KOPT-K1 (cell line): ENCODE data around the gene LSG1.

ENCODE experiments used
- H3K27ac ChIP-seq: fragments of 200-600 bp; sonication (generic); 2 replicates; pipeline ENCODE4 v1.5.1; 2016; ENCODE audit warnings: antibody characterized with exemption, mild to moderate bottlenecking, low read depth, low read length; ENCODE audit not compliant: poor library complexity, severe bottlenecking
- H3K36me3 ChIP-seq: fragments of 200-600 bp; sonication (generic); 2 replicates; pipeline ENCODE4 v1.5.1; 2017; ENCODE audit warnings: antibody characterized with exemption, mild to moderate bottlenecking, low read length, moderate library complexity; ENCODE audit not compliant: insufficient read depth
- H3K9me3 ChIP-seq: fragments of 200-600 bp; sonication (generic); 2 replicates; pipeline ENCODE4 v1.5.1; 2017; ENCODE audit warnings: antibody characterized with exemption, low read length, mild to moderate bottlenecking; ENCODE audit not compliant: insufficient read depth, poor library complexity, severe bottlenecking

The LSG1 gene

GRCh38 chr3:194671900-194672808, at the start of gene LSG1:
Gene LSG1, minus strand, starts transcription at chr3:194672191. Its CDS starts 29 bp downstream, at chr3:194672162.
- Histone ChIP-seq H3K9me3 (no peaks in the 10 kb centered on the region), H3K27ac (peak within 1 kb of the TSS; percentile 76), H3K36me3 (peaks cover 28% of the 10 kb centered on the region)

- Histone ChIP-seq H3K36me3 (no peaks in the 10 kb centered on the region), H3K9me3 (no peaks in the 10 kb centered on the region)
These were observed 48.1 kb upstream of the LSG1 start for GRCh38 chr3:194720048-194720447.

GRCh38 chr3:194718079-194718478, 46.1 kb upstream of the LSG1 start:
- Histone ChIP-seq H3K9me3 (no peaks in the 10 kb centered on the region), H3K27ac (no peak overlapping the region), H3K36me3 (no peaks in the 10 kb centered on the region)

More at GRCh38 chr3:194720048-194720447, 48.1 kb upstream of the LSG1 start:
- no peak overlapping the region for H3K27ac ChIP-seq

GRCh38 chr3:194715022-194715800, 43.2 kb upstream of the LSG1 start:
- Histone ChIP-seq H3K27ac (no peak overlapping the region), H3K36me3 (no peaks in the 10 kb centered on the region), H3K9me3 (no peaks in the 10 kb centered on the region)

- H3K36me3 ChIP-seq: no peaks in the 10 kb centered on the region
- no peak overlapping the region for H3K27ac ChIP-seq
- no peaks in the 10 kb centered on the region for H3K9me3 ChIP-seq
These were observed 42.6 kb upstream of the LSG1 start for GRCh38 chr3:194714564-194714963.

GRCh38 chr3:194714137-194714455, 42.1 kb upstream of the LSG1 start:
- Histone ChIP-seq H3K36me3 (no peaks in the 10 kb centered on the region), H3K27ac (no peak overlapping the region), H3K9me3 (no peaks in the 10 kb centered on the region)

- H3K9me3 ChIP-seq: no peaks in the 10 kb centered on the region
- H3K36me3 ChIP-seq: no peaks in the 10 kb centered on the region
- no peak overlapping the region for H3K27ac ChIP-seq
These were observed 41.5 kb upstream of the LSG1 start for GRCh38 chr3:194713299-194714136.

GRCh38 chr3:194711913-194712312, 39.9 kb upstream of the LSG1 start:
- Histone ChIP-seq H3K36me3 (no peaks in the 10 kb centered on the region), H3K27ac (no peak overlapping the region), H3K9me3 (no peaks in the 10 kb centered on the region)

- Histone ChIP-seq H3K36me3 (no peaks in the 10 kb centered on the region), H3K27ac (no peak overlapping the region), H3K9me3 (no peaks in the 10 kb centered on the region)
These were observed 39.3 kb upstream of the LSG1 start for GRCh38 chr3:194711286-194711685.

GRCh38 chr3:194707147-194707540, 35.2 kb upstream of the LSG1 start:
- Histone ChIP-seq H3K36me3 (no peaks in the 10 kb centered on the region), H3K9me3 (no peaks in the 10 kb centered on the region), H3K27ac (no peak overlapping the region)

GRCh38 chr3:194705761-194706160, 33.8 kb upstream of the LSG1 start:
- Histone ChIP-seq H3K27ac (no peak overlapping the region), H3K9me3 (no peaks in the 10 kb centered on the region), H3K36me3 (no peaks in the 10 kb centered on the region)

- no peak overlapping the region for H3K27ac ChIP-seq
- no peaks in the 10 kb centered on the region for H3K36me3 ChIP-seq
- no peaks in the 10 kb centered on the region for H3K9me3 ChIP-seq
These were observed 33.2 kb upstream of the LSG1 start for GRCh38 chr3:194705227-194705626.

GRCh38 chr3:194702545-194702944, 30.6 kb upstream of the LSG1 start:
- Histone ChIP-seq H3K36me3 (no peaks in the 10 kb centered on the region), H3K27ac (no peak overlapping the region), H3K9me3 (peaks cover 13% of the 10 kb centered on the region)

- peaks cover 13% of the 10 kb centered on the region for H3K9me3 ChIP-seq
- no peaks in the 10 kb centered on the region for H3K36me3 ChIP-seq
- H3K27ac ChIP-seq: no peak overlapping the region
These were observed 24.7 kb upstream of the LSG1 start for GRCh38 chr3:194696702-194697101.
